GM18498 (cell line): ENCODE results near the gene PPM1J.

Experiments
- ATAC-seq: cut with Tn5 transposase; IDR thresholded peaks from one replicate; pipeline ENCODE4 v1.9.1; 2021; ENCODE audit warnings: mild to moderate bottlenecking, moderate library complexity; ENCODE audit not compliant: unreplicated experiment

The PPM1J gene

GRCh38 chr1:112692681-112693080 is 22.5 kb downstream of the PPM1J start:
- ATAC-seq, result no peak

- ATAC-seq, result no peak
Measured at GRCh38 chr1:112689842-112690237, 25.3 kb downstream of the PPM1J start.

- no peak for ATAC-seq
Measured at GRCh38 chr1:112689196-112689841, 25.8 kb downstream of the PPM1J start.

GRCh38 chr1:112688781-112689193 is 26.3 kb downstream of the PPM1J start:
- no peak for ATAC-seq

- ATAC-seq, result no peak
Measured at GRCh38 chr1:112687785-112688496, 27.2 kb downstream of the PPM1J start.

GRCh38 chr1:112687361-112687760 is 27.8 kb downstream of the PPM1J start:
- no peak for ATAC-seq

- ATAC-seq, result no peak
Measured at GRCh38 chr1:112686835-112687234, 28.3 kb downstream of the PPM1J start.

GRCh38 chr1:112686417-112686816 is 28.7 kb downstream of the PPM1J start:
- no peak for ATAC-seq

GRCh38 chr1:112685913-112686312 is 29.2 kb downstream of the PPM1J start:
- no peak for ATAC-seq

GRCh38 chr1:112678605-112679004 is 36.5 kb downstream of the PPM1J start:
- ATAC-seq, result no peak

- ATAC-seq, result no peak
Measured at GRCh38 chr1:112677501-112677900, 37.6 kb downstream of the PPM1J start.

GRCh38 chr1:112676543-112676942 is 38.6 kb downstream of the PPM1J start:
- no peak for ATAC-seq

- ATAC-seq, result no peak
Measured at GRCh38 chr1:112675728-112676381, 39.3 kb downstream of the PPM1J start.

- ATAC-seq, result peak; percentile 61
Measured at GRCh38 chr1:112674986-112675727, 40.0 kb downstream of the PPM1J start.

GRCh38 chr1:112674440-112674985 is 40.6 kb downstream of the PPM1J start, which contains the start of gene MOV10:
Gene MOV10 (plus strand): TSS chr1:112674659. CDS start chr1:112674913, 254 bp downstream.
- ATAC-seq, result peak; percentile 63

- ATAC-seq, result peak; percentile 10
Measured at GRCh38 chr1:112673592-112674439, 41.3 kb downstream of the PPM1J start.

- no peak for ATAC-seq
Measured at GRCh38 chr1:112672842-112673241, 42.3 kb downstream of the PPM1J start.

- ATAC-seq, result no peak
Measured at GRCh38 chr1:112672009-112672408, 43.1 kb downstream of the PPM1J start.

GRCh38 chr1:112666946-112667345 is 48.2 kb downstream of the PPM1J start:
- no peak for ATAC-seq

GRCh38 chr1:112665857-112666256 is 49.3 kb downstream of the PPM1J start:
- ATAC-seq, result no peak
